ENCODE measurements around the gene MBP.

DNA sequence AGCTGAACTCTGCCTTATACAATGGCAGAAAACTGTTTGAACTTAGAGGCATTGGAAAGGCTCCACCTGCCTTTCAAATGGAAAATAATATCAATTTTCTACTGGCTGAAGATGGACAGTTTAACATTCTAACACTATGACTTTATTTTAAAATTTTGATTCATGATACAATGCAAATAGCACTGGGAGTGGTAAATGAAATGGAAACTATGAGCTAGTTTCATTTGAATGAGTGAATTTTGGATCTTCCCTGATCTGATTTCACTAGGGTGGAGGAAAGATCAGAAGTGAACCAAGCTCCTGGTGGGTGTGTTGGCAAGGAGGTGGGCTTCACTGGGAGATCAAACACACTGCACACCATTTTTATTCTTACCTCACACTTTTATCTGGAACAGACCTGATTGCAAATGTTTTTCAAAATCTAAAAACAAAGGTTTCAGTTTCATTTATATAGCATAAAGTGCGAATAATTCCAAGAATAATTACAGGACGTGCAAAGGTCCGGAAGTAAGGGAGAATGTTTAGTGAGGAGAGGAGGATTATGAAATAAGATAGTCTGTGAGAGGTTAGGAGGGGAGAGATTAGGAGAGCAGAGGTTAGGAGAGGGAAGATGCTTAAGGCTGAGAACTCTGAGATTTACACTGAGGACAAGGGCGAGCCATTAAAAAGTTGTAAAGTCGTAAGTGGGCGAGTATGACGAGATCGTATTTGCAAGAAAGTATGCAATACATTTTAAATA, 18.6 kb upstream of the MBP start:
- TF ChIP-seq EZH2 (IDR thresholded peaks at IDR 0.05; ENCODE audit: borderline replicate concordance, low read depth, low read length, poor library complexity, severe bottlenecking) = no peak
- no peak for TF ChIP-seq CTCF (conservative IDR thresholded peaks at IDR 0.05; ENCODE audit: low read depth, low read length)
